GM18502 (cell line): ENCODE measurements around the gene ARHGAP32.

Experiments used
- ATAC-seq: cut with Tn5 transposase; IDR thresholded peaks from one replicate; pipeline ENCODE4 v1.9.1; 2021; ENCODE audit warnings: mild to moderate bottlenecking; ENCODE audit not compliant: unreplicated experiment, poor library complexity

Gene ARHGAP32

GRCh38 chr11:128917144-128917724, 274.9 kb downstream of the ARHGAP32 start:
- no peak for ATAC-seq

- no peak for ATAC-seq
Observed at GRCh38 chr11:128916681-128917080, 275.4 kb downstream of the ARHGAP32 start.

DNA sequence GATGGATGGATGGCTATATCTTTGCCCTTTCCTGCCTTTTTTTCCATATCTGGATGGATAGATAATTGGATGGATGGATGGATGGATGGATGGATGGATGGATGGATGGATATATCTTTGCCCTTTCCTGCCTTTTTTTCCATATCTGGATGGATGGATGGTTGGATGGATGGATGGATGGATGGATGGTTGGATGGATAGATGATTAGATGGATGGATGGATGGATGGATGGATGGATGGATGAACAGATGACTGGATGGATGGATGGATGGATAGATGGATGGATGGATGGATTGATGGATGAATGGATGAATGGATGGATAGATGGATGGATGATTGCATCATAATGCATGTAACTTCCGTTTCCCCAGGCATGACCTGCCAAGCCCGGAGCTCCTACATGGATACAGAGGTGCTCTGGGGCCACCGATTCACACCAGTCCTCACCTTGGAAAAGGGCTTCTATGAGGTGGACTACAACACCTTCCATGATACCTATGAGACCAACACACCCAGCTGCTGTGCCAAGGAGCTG, 276.0 kb downstream of the ARHGAP32 start:
- no peak for ATAC-seq

GRCh38 chr11:128915149-128915521, 277.0 kb downstream of the ARHGAP32 start:
- ATAC-seq = no peak
